Psoas muscle (tissue), 8 donors: ENCODE data around the gene ELF5. TPM values are rescaled to one million over a fixed set of nuclear protein-coding genes. Genes with fewer than 3 reads are reported as not detected.
A peak's percentile ranks its signal among the peaks of the same experiment; 100 is the strongest.

Source experiments
- ATAC-seq, 4 donors: fragments of 200-7000 bp; cut with Tn5 transposase; one replicate each; pipeline ENCODE4 v1.9.1; 2020; ENCODE audit warnings: moderate library complexity in 3 of 4, mild to moderate bottlenecking in 2 of 4
- DNase-seq, 2 donors: peaks; one replicate each; pipeline ENCODE4 v3.0.0-alpha.2; 2020
- H3K27ac ChIP-seq: fragments of 200-600 bp; one replicate; pipeline ENCODE4 v1.8.0; 2022
- H3K27me3 ChIP-seq, 3 donors: fragments of 200-600 bp in 1 of 3; one replicate each; pipeline versions ENCODE4 v1.6.1 to v1.8.0; 2013 to 2022; ENCODE audit warnings: low read length in 2 of 3, mild to moderate bottlenecking in 2 of 3, moderate library complexity in 1 of 3; ENCODE audit not compliant: insufficient read depth in 3 of 3
- H3K36me3 ChIP-seq, 2 donors: fragments of 200-600 bp in 1 of 2; one replicate each; pipeline versions ENCODE4 v1.6.1 to v1.8.0; 2013 to 2022; ENCODE audit warnings: low read depth in 1 of 2, mild to moderate bottlenecking in 1 of 2, moderate library complexity in 1 of 2; ENCODE audit not compliant: insufficient read depth in 1 of 2
- H3K4me1 ChIP-seq: fragments of 200-600 bp; one replicate; pipeline ENCODE4 v1.8.0; 2022
- H3K4me3 ChIP-seq: fragments of 200-600 bp; one replicate; pipeline ENCODE4 v1.8.0; 2022; ENCODE audit warnings: mild to moderate bottlenecking
- H3K9me3 ChIP-seq: fragments of 200-600 bp; one replicate; pipeline ENCODE4 v1.8.0; 2022
- WGBS, 3 donors: extraction: QIAGEN DNeasy Blood & Tissue Kit; methylation state at CpG; one replicate each; pipeline versions ENCODE4 v1.1.6 to v1.1.7; 2013; 5-methylcytosine and 5-hydroxymethylcytosine counted together
- intact Hi-C, 2 donors: fragments of 100-400 bp; cut with DNase I; formaldehyde crosslinking; loops; one replicate each; pipeline versions ENCODE4 v1.11.0 to v1.14.2; 2022
- polyA plus RNA-seq, 3 donors: library from polyadenylated mRNA; stranded (reverse); fragments of 200-250 nt; gene quantifications; one replicate each; pipeline ENCODE4 v1.2.3, GENCODE V29; 2013
- total RNA-seq, 4 donors: library from RNA; stranded (reverse); fragmentation: NEBNext Ultra II Directional in 2 of 4; extraction: Animal tissue kit (Norgen Biotek cat#: 25700) in 2 of 4; gene quantifications; one replicate each; pipeline versions ENCODE4 v1.2.1 to v1.2.4, GENCODE V29; 2021 to 2023
- TF ChIP-seq, protein P1 (sequence below): fragments of 200-600 bp; IDR thresholded peaks from one replicate; pipeline ENCODE4 v1.8.0; 2022; ENCODE audit warnings: antibody characterized with exemption
- donor health status: healthy with polysubstance abuse.
- donor health status: DM: no; HTN: no; CAD: no; lungs with moderate emphysema.
- donor health status: Bipolar disorder and iron deficiency.
- donor health status: healthy.
- donor health status: DM: yes; HTN: yes; CAD: no.
- donor health status: DM: no; HTN: no; CAD: no.
- donor health status: DM: no; HTN: no; CAD: no.
- donor health status: DM: yes; HTN: yes; CAD: no.

ELF5 gene
- total and polyA plus RNA-seq, 7 donors = 0.01 TPM; not detected in 6

DNA sequence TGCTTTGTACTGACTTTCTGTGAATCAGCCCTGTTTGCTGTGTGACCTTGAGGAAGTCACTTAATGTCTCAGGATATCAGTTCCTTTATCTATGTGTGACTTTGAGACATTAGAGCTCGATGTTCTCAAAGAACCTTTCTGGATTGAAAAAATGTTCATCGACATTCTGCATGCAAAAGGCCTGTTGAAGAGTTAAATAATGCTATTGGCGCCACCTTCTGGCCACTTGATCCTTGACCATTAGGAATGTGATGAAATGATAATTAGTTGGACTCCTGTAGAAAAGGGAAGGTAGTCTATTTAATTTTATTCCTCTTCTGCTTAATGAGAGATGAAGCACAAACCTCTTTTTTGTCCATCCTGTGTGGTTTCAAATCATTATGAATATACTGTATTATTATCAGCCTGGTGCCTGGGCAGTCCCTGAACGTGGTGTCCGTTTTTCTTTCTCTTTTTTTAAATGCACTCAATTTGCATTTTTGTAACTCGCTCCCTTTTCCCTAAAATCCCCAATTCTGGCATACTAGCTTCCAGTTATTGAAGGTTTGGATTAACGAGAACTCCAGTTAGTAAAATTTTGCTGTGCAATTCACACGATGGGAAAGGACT is 20.7 kb downstream of the ELF5 start:
- H3K4me3 ChIP-seq = no peak overlapping the region
- TF ChIP-seq, protein P1, sequence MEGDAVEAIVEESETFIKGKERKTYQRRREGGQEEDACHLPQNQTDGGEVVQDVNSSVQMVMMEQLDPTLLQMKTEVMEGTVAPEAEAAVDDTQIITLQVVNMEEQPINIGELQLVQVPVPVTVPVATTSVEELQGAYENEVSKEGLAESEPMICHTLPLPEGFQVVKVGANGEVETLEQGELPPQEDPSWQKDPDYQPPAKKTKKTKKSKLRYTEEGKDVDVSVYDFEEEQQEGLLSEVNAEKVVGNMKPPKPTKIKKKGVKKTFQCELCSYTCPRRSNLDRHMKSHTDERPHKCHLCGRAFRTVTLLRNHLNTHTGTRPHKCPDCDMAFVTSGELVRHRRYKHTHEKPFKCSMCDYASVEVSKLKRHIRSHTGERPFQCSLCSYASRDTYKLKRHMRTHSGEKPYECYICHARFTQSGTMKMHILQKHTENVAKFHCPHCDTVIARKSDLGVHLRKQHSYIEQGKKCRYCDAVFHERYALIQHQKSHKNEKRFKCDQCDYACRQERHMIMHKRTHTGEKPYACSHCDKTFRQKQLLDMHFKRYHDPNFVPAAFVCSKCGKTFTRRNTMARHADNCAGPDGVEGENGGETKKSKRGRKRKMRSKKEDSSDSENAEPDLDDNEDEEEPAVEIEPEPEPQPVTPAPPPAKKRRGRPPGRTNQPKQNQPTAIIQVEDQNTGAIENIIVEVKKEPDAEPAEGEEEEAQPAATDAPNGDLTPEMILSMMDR = peak; percentile 71
- peak in 2 of 4 donors; percentile 64 to 80 for ATAC-seq
- no peaks in the 10 kb centered on the region for H3K4me1 ChIP-seq
- H3K36me3 ChIP-seq = no peaks in the 10 kb centered on the region
- no peak overlapping the region for H3K27ac ChIP-seq
- intact Hi-C loops = loop anchor here (5.0 to 10.0 kb wide), 4 partner anchors 126 to 331 kb away; no protein-coding TSS in a partner anchor
- H3K9me3 ChIP-seq = no peaks in the 10 kb centered on the region
- H3K27me3 ChIP-seq = no peaks in the 10 kb centered on the region
- 40 to 51% (median 43%) methylated on average over 8 of the region's 8 CpGs for WGBS, 3 donors
- peak in 1 of 2 donors; percentile 37 for DNase-seq

DNA sequence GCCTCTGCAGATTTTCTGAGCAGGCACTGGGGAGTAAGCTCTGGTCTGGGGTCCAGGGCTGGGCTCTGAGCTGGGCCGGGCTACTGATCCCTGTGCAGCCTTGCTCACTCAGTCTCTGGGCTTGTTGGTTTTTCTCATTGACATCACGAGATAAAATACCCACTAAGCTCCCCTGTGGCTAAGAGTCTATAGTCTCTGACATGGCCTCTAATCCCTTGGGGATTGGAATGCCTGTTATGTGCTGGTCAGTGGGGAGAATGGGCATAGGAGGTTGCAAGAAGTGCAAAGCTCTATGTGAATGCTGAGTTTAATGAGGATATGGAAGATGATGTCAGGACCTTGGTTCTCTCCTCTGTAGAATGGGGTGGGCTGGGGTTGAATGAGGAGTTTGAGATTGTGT is 23.3 kb downstream of the ELF5 start:
- intact Hi-C loops = loop anchor here (5.0 to 10.0 kb wide), 4 partner anchors 123 to 328 kb away; no protein-coding TSS in a partner anchor
- TF ChIP-seq, protein P1 = no peak
- no peak for DNase-seq
- no peaks in the 10 kb centered on the region for H3K27me3 ChIP-seq
- H3K36me3 ChIP-seq = no peaks in the 10 kb centered on the region
- no peak for ATAC-seq
- no peak overlapping the region for H3K4me3 ChIP-seq
- no peaks in the 10 kb centered on the region for H3K9me3 ChIP-seq
- H3K27ac ChIP-seq = no peak overlapping the region
- H3K4me1 ChIP-seq = no peaks in the 10 kb centered on the region
- 78 to 86% (median 79%) methylated on average over 2 of the region's 2 CpGs for WGBS, 3 donors

DNA sequence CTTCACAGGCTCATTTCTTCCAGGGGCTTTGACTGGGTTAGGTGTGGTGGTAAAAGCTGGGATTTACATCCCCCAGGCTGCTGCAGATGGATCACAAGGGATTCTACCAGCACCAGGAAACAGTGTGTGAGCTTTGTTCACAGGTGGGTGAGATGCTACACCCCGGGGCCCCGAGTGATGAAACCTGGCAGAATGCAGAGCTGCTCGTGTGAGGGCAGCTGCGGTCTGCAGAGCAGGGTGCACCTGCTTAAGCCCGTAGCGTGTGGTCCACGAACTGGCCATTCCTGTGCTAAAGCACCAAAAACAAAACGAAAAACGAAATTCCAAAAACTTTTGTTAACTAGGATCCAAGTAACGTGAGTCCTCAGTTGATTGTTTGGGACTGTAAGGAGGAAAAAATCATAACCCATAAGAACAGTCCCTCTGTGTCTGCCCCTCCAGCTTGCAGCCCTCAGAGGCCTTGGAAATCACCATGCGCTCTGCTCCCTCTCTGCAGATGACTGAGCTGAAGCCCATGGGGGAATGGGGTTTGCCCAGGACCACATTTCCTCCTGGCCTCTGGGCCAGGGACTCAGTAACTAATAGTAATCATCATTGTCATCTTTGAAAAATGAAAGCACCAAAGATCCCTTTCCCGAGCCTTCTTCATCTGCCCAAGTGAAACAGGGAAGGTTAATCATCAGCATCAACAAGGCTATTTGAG is 24.6 kb downstream of the ELF5 start:
- WGBS, 3 donors = 77 to 86% (median 83%) methylated on average over 12 of the region's 12 CpGs
- TF ChIP-seq, protein P1 = no peak
- Histone ChIP-seq H3K27ac (no peak overlapping the region), H3K9me3 (no peaks in the 10 kb centered on the region), H3K27me3 (no peaks in the 10 kb centered on the region), H3K4me1 (no peaks in the 10 kb centered on the region), H3K36me3 (no peaks in the 10 kb centered on the region), H3K4me3 (no peak overlapping the region)
- DNase-seq (no peak), ATAC-seq (no peak)
- intact Hi-C loops = no loop called here

DNA sequence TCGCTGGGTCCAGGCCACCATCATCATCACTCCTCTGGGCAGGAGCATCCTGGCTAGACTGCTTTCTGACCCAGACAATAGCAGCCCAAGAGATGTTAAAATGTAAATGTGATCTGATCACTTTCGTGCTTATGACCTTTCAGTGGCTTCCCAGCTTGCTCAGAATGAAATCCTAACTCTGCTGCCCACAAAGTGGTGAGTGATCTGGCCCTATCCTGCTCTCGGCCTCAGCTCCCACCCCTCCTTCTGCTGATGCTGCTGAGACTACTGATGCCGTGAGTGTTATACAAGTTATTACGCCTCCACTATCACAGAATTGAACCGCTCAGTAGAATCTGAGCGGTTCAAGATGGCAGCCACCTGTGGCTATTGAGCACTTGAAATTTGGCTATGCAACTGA is 26.2 kb downstream of the ELF5 start:
- DNase-seq (no peak), ATAC-seq (no peak)
- WGBS, 3 donors = 72 to 90% (median 82%) methylated on average over 7 of the region's 7 CpGs
- H3K27me3 ChIP-seq = no peaks in the 10 kb centered on the region
- intact Hi-C loops = no loop called here
- H3K36me3 ChIP-seq = no peaks in the 10 kb centered on the region
- H3K27ac ChIP-seq = no peak overlapping the region
- no peaks in the 10 kb centered on the region for H3K4me1 ChIP-seq
- TF ChIP-seq, protein P1 = no peak
- no peak overlapping the region for H3K4me3 ChIP-seq
- no peaks in the 10 kb centered on the region for H3K9me3 ChIP-seq
